Natural killer cell (primary cell): Measurements from ENCODE around the gene SP110. TPM values are rescaled to one million over a fixed set of nuclear protein-coding genes. Genes with fewer than 3 reads are reported as not detected.

ENCODE experiments used
- ATAC-seq, 3 donors: fragments of 150-1000 bp in 2 of 3; fragments of 200-7000 bp in 1 of 3; cut with Tn5 transposase; 1 replicate in 1 of 3; 2 replicates in 2 of 3; pipeline ENCODE4 v1.10.0; 2021; ENCODE audit warnings: mild to moderate bottlenecking in 2 of 3, moderate library complexity in 2 of 3
- DNase-seq, 2 donors: peaks; one replicate each; pipeline versions ENCODE4 v3.0.0 to v3.0.0-alpha.2; 2013 to 2021; ENCODE audit warnings: mixed read lengths in 1 of 2
- H3K27ac ChIP-seq: one replicate; pipeline ENCODE4 v1.5.1; 2013; ENCODE audit warnings: mild to moderate bottlenecking, low read length
- H3K27me3 ChIP-seq: one replicate; pipeline ENCODE4 v1.6.1; 2013; ENCODE audit warnings: low read length; ENCODE audit not compliant: control insufficient read depth, insufficient read depth
- H3K36me3 ChIP-seq: one replicate; pipeline ENCODE4 v1.6.1; 2013; ENCODE audit warnings: low read length; ENCODE audit not compliant: control insufficient read depth, insufficient read depth
- H3K4me1 ChIP-seq: one replicate; pipeline ENCODE4 v1.6.1; 2013; ENCODE audit warnings: low read length; ENCODE audit not compliant: control insufficient read depth, insufficient read depth
- H3K4me3 ChIP-seq: one replicate; pipeline ENCODE4 v1.5.1; 2013; ENCODE audit warnings: low read length
- H3K9me3 ChIP-seq: one replicate; pipeline ENCODE4 v1.6.1; 2013; ENCODE audit warnings: low read length; ENCODE audit not compliant: control insufficient read depth, insufficient read depth
- H3K27ac Mint-ChIP-seq, 2 donors: one replicate each; pipeline ENCODE4 v1.8.0; 2022; ENCODE audit warnings: mild to moderate bottlenecking in 2 of 2, mixed read lengths in 2 of 2, moderate library complexity in 1 of 2
- H3K27me3 Mint-ChIP-seq, 2 donors: one replicate each; pipeline ENCODE4 v1.8.0; 2022; ENCODE audit warnings: low read depth in 2 of 2, mixed read lengths in 2 of 2
- H3K36me3 Mint-ChIP-seq: one replicate; pipeline ENCODE4 v1.8.0; 2022; ENCODE audit warnings: mixed read lengths
- H3K4me1 Mint-ChIP-seq, 2 donors: one replicate each; pipeline ENCODE4 v1.8.0; 2022; ENCODE audit warnings: mixed read lengths in 2 of 2
- H3K4me3 Mint-ChIP-seq: one replicate; pipeline ENCODE4 v1.8.0; 2022; ENCODE audit warnings: mild to moderate bottlenecking, moderate library complexity, mixed read lengths
- H3K9me3 Mint-ChIP-seq, 2 donors: one replicate each; pipeline ENCODE4 v1.8.0; 2022; ENCODE audit warnings: mixed read lengths in 2 of 2
- CTCF ChIP-seq: fragments of 200-600 bp; IDR thresholded peaks from one replicate; pipeline ENCODE4 v1.8.0; 2022; ENCODE audit warnings: antibody characterized with exemption
- whole genome bisulfite sequencing: methylation state at CpG from one replicate; pipeline ENCODE4 v1.1.7; 2013; ENCODE audit warnings: missing lambda C conversion rate; ENCODE audit not compliant: insufficient coverage; 5-methylcytosine and 5-hydroxymethylcytosine counted together
- intact Hi-C: fragments of 100-400 bp; cut with micrococcal nuclease; formaldehyde crosslinking; loops from one replicate; pipeline ENCODE4 v1.14.2; 2022
- total RNA-seq, 4 donors: library from RNA; stranded (reverse); fragments of 120-200 nt in 1 of 4; gene quantifications; one replicate each; pipeline versions ENCODE4 v1.2.3 to v1.2.4, GENCODE V29; 2013 to 2022

SP110 gene
- total RNA-seq, 3 donors from 2014 or later (not counting 1 experiment from before 2014, with no cell fraction given), result 92.7 to 132 (median 97.9) TPM

GRCh38 chr2:230178546-230179485 is 41.0 kb downstream of the SP110 start:
- H3K36me3 Mint-ChIP-seq, result peaks cover 58% of the 10 kb centered on the region
- peaks cover 5 to 13% of the 10 kb centered on the region in 2 donors for H3K4me1 Mint-ChIP-seq
- Histone ChIP-seq H3K9me3 (no peaks in the 10 kb centered on the region), H3K4me1 (no peaks in the 10 kb centered on the region), H3K27me3 (no peaks in the 10 kb centered on the region), H3K36me3 (peaks cover 87% of the 10 kb centered on the region), H3K4me3 (no peak overlapping the region), H3K27ac (no peak overlapping the region)
- no peak overlapping the region for H3K4me3 Mint-ChIP-seq
- no peak for ATAC-seq
- no peaks in the 10 kb centered on the region for H3K27me3 Mint-ChIP-seq
- peaks cover 2% of the 10 kb centered on the region in 2 donors for H3K9me3 Mint-ChIP-seq
- over 99% methylated on average over 7 of the region's 7 CpGs for WGBS
- intact Hi-C loops, result no loop called here
- no peak for TF ChIP-seq CTCF
- H3K27ac Mint-ChIP-seq, result peak overlapping the region in 1 of 2 donors; percentile 37
- DNase-seq, result no peak

GRCh38 chr2:230176996-230177395 is 42.8 kb downstream of the SP110 start:
- ATAC-seq (no peak), DNase-seq (no peak)
- peaks cover 3 to 5% of the 10 kb centered on the region in 2 donors for H3K4me1 Mint-ChIP-seq
- Histone ChIP-seq H3K4me3 (no peak overlapping the region), H3K4me1 (no peaks in the 10 kb centered on the region), H3K9me3 (no peaks in the 10 kb centered on the region), H3K27me3 (no peaks in the 10 kb centered on the region), H3K27ac (no peak overlapping the region), H3K36me3 (peaks cover 86% of the 10 kb centered on the region)
- intact Hi-C loops, result no loop called here
- no peak overlapping the region for H3K4me3 Mint-ChIP-seq
- H3K27ac Mint-ChIP-seq, result no peak overlapping the region
- WGBS, result 83% methylated on average over 3 of the region's 3 CpGs
- no peak for TF ChIP-seq CTCF
- peaks cover under 1 to 1% of the 10 kb centered on the region in 2 donors for H3K9me3 Mint-ChIP-seq
- peaks cover 44% of the 10 kb centered on the region for H3K36me3 Mint-ChIP-seq
- no peaks in the 10 kb centered on the region for H3K27me3 Mint-ChIP-seq

GRCh38 chr2:230174466-230174865 is 45.3 kb downstream of the SP110 start:
- no peaks in the 10 kb centered on the region for H3K27me3 Mint-ChIP-seq
- H3K27ac ChIP-seq, result no peak overlapping the region
- over 99% methylated on average over 7 of the region's 7 CpGs for WGBS
- H3K36me3 Mint-ChIP-seq, result peaks cover 33% of the 10 kb centered on the region
- no peaks in the 10 kb centered on the region for H3K27me3 ChIP-seq
- intact Hi-C loops, result no loop called here
- no peak for ATAC-seq
- H3K4me1 ChIP-seq, result peaks cover 6% of the 10 kb centered on the region
- H3K4me1 Mint-ChIP-seq, result peaks cover 0 to 8% of the 10 kb centered on the region in 2 donors
- TF ChIP-seq CTCF, result no peak
- peaks cover 81% of the 10 kb centered on the region for H3K36me3 ChIP-seq
- H3K4me3 Mint-ChIP-seq, result no peak overlapping the region
- peak overlapping the region in 1 of 2 donors; percentile 16 for H3K27ac Mint-ChIP-seq
- H3K9me3 ChIP-seq, result no peaks in the 10 kb centered on the region
- no peaks in the 10 kb centered on the region for H3K9me3 Mint-ChIP-seq
- H3K4me3 ChIP-seq, result no peak overlapping the region
- DNase-seq, result no peak
